ENCODE measurements around the gene TEX53.

The TEX53 gene

GRCh38 chr9:114664181-114664580 is 6.6 kb upstream of the TEX53 start:
- H3K9me3 ChIP-seq (ENCODE audit: control insufficient read depth, low read length), result no peaks in the 10 kb centered on the region
- no peak overlapping the region for H3K27ac ChIP-seq
- no peaks in the 10 kb centered on the region for H3K4me1 ChIP-seq
- no peak overlapping the region for H3K4me2 ChIP-seq (ENCODE audit: low read length)
- H3K9ac ChIP-seq, result no peak overlapping the region
- H3K36me3 ChIP-seq (ENCODE audit: control insufficient read depth, insufficient read depth, low read length), result no peaks in the 10 kb centered on the region
- no peak for TF ChIP-seq CTCF (IDR thresholded peaks at IDR 0.05)
- H2AFZ ChIP-seq, result no peak overlapping the region
- no peaks in the 10 kb centered on the region for H3K27me3 ChIP-seq (ENCODE audit: control insufficient read depth, insufficient read depth, low read length)
- no peak overlapping the region for H3K4me3 ChIP-seq (ENCODE audit: low read depth, low read length)
- no peaks in the 10 kb centered on the region for H3K79me2 ChIP-seq

GRCh38 chr9:114662081-114662989 is 4.7 kb upstream of the TEX53 start:
- Histone ChIP-seq H3K27me3 (ENCODE audit: control insufficient read depth, insufficient read depth, low read length) (no peaks in the 10 kb centered on the region), H3K79me2 (no peaks in the 10 kb centered on the region), H3K27ac (no peak overlapping the region), H3K4me2 (ENCODE audit: low read length) (no peak overlapping the region), H2AFZ (no peak overlapping the region), H3K9ac (no peak overlapping the region), H3K9me3 (ENCODE audit: control insufficient read depth, low read length) (no peaks in the 10 kb centered on the region), H3K4me3 (ENCODE audit: low read depth, low read length) (no peak overlapping the region), H3K36me3 (ENCODE audit: control insufficient read depth, insufficient read depth, low read length) (no peaks in the 10 kb centered on the region), H3K4me1 (no peaks in the 10 kb centered on the region)
- peak; percentile 64 for TF ChIP-seq CTCF (IDR thresholded peaks at IDR 0.05)

GRCh38 chr9:114656301-114656700 is 1.3 kb downstream of the TEX53 start:
- H3K4me3 ChIP-seq (ENCODE audit: low read depth, low read length), result no peak overlapping the region
- H3K9ac ChIP-seq, result no peak overlapping the region
- TF ChIP-seq CTCF (IDR thresholded peaks at IDR 0.05), result no peak
- H3K4me1 ChIP-seq, result no peaks in the 10 kb centered on the region
- no peak overlapping the region for H3K4me2 ChIP-seq (ENCODE audit: low read length)
- no peak overlapping the region for H3K27ac ChIP-seq
- no peak overlapping the region for H2AFZ ChIP-seq
- no peaks in the 10 kb centered on the region for H3K27me3 ChIP-seq (ENCODE audit: control insufficient read depth, insufficient read depth, low read length)
- no peaks in the 10 kb centered on the region for H3K36me3 ChIP-seq (ENCODE audit: control insufficient read depth, insufficient read depth, low read length)
- H3K9me3 ChIP-seq (ENCODE audit: control insufficient read depth, low read length), result no peaks in the 10 kb centered on the region
- H3K79me2 ChIP-seq, result no peaks in the 10 kb centered on the region

- no peaks in the 10 kb centered on the region for H3K79me2 ChIP-seq
- no peak for TF ChIP-seq CTCF (IDR thresholded peaks at IDR 0.05)
Measured at GRCh38 chr9:114655689-114656088, 1.9 kb downstream of the TEX53 start.

More at GRCh38 chr9:114655689-114656088, 1.9 kb downstream of the TEX53 start:
- Histone ChIP-seq H3K4me1 (no peaks in the 10 kb centered on the region), H2AFZ (no peak overlapping the region), H3K9me3 (ENCODE audit: control insufficient read depth, low read length) (no peaks in the 10 kb centered on the region), H3K9ac (no peak overlapping the region), H3K4me3 (ENCODE audit: low read depth, low read length) (no peak overlapping the region), H3K27ac (no peak overlapping the region), H3K36me3 (ENCODE audit: control insufficient read depth, insufficient read depth, low read length) (no peaks in the 10 kb centered on the region), H3K4me2 (ENCODE audit: low read length) (no peak overlapping the region), H3K27me3 (ENCODE audit: control insufficient read depth, insufficient read depth, low read length) (no peaks in the 10 kb centered on the region)
